GM12891 (cell line): ENCODE measurements around the gene CDC42BPA.

ENCODE experiments used
- PAX5 ChIP-seq: IDR thresholded peaks from 2 replicates; pipeline ENCODE4 v1.6.1; 2011; ENCODE audit warnings: low read length, moderate library complexity, mild to moderate bottlenecking; ENCODE audit not compliant: insufficient read depth, severe bottlenecking
- POLR2A ChIP-seq: IDR thresholded peaks from 2 replicates; pipeline ENCODE4 v1.6.1; 2011; ENCODE audit warnings: low read depth, low read length, control low read depth
- POLR2AphosphoS5 ChIP-seq: IDR thresholded peaks from 2 replicates; pipeline ENCODE4 v1.6.1; 2011; ENCODE audit warnings: low read depth, low read length, control low read depth
- POU2F2 ChIP-seq: IDR thresholded peaks from 2 replicates; pipeline ENCODE4 v1.6.1; 2011; ENCODE audit warnings: low read depth, mild to moderate bottlenecking, control low read depth, low read length, moderate library complexity
- SPI1 ChIP-seq: IDR thresholded peaks from 2 replicates; pipeline ENCODE4 v1.6.1; 2011; ENCODE audit warnings: low read depth, low read length, control low read depth
- TAF1 ChIP-seq: IDR thresholded peaks from 2 replicates; pipeline ENCODE4 v1.6.1; 2011; ENCODE audit warnings: low read depth, low read length, control low read depth

DNA sequence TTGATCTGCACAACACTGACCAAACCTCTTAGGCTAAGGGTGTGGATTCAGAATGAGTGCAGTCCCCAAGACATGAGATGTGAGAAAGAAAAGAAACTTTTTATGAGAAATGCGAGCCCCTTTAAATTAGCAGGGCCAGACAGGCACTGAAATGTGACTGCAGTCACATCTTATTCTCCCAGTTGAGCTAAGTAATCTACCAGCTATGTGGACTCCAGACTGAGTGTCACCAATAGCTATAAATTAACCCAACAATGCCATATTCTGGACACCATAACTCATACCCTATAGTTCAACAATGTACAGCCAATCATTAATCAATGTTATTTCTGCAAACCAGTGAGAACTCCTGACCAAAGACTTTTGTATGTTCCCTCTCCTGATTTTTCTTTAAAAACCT is 225.0 kb downstream of the CDC42BPA start:
- TF ChIP-seq POLR2A (no peak), POLR2AphosphoS5 (no peak), TAF1 (no peak), SPI1 (no peak), PAX5 (no peak), POU2F2 (no peak)
